HG02943 (cell line): ENCODE measurements around the gene POLN.

Experiments used
- ATAC-seq: cut with Tn5 transposase; IDR thresholded peaks from one replicate; pipeline ENCODE4 v1.9.1; 2021; ENCODE audit warnings: mild to moderate bottlenecking, low read depth, moderate library complexity; ENCODE audit not compliant: unreplicated experiment

The POLN gene

DNA sequence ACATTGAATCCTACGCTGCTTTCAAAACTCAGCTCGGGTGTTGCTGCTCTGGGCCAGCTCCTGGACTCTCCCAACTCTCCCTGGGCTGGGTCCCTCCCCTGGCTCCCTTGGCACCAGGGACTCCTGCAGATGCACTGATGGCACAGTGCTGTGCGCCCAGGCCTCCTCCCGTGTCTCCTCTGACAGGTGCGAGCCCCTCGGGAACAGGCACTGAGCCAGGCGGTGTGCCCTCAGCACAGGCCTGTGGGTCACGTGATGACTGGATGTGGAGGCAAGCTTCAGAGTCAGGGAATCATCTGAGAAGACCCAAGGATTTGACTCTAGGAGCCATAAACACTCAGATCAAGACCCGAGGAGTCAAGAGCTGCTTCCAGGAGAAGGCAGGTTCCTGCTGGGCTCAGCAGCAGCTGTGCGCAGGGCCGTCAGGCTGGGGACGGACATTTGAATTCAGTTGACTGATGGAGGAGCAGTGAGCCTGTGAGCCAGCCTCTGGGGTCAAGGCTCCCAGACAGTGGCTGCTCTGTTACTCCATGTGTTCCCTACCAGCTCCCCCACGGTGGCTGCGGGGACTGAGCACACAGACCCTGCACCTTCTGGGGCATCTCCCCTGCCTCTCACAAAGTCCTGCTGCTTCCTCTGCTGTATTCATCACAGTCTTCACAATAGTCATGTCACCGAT lies 149.8 kb downstream of the POLN start:
- no peak for ATAC-seq

DNA sequence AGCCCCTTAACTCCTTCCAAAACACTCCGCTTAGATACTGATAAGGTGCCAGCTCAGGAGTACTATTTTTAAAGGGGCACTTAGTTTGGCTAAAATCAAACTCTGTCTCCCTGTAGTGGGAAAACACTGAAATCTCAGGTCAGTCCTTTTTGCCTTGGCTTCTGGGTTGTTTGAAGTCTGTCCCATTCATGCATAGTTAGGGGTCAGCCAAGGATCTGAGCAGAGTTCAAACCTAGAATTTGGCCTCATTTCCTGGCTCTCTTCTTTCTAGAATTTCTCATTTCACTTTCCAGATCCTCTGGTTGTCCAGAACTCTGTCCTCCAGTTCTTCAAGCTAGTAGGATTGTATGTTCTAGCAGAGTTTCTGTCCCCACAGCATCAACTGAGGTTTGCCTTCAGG lies 151.3 kb downstream of the POLN start:
- ATAC-seq: no peak

DNA sequence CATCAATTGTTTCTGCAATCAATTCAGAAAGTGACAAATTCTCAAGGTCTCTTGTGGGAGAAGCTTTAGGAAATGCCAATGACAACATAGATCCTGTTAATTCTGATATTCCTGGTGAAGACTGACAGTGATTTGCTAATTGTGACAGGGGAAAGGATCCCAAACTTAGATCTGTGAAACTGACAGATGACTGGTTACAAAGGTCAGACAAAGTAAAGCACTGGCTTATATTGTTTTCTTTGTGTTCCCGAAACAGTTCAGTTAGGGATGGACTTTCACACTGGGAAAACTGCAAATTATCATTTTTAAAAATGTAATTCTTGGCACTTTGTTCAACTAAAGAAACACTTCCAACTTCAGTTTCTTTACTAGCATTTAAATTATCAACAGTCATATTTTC lies 152.7 kb downstream of the POLN start:
- no peak for ATAC-seq

DNA sequence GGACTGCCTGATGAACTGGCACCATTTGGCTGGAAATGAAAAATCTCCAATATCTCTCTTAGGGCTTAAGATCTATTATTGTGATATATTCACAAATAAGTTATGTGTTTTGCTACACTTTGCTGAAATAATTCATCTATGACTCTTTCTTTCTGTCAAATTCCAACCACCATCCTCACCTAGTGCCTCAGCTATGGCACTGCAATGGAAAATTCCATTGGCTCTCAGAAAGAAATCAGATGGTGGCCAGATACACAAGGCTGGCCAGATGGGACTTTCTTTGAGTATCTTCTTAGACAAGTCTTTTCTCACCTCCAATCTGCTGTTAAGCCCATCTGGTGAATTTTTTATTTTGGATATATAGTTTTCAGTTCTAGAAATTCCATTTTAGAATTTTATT lies 154.8 kb downstream of the POLN start:
- no peak for ATAC-seq

DNA sequence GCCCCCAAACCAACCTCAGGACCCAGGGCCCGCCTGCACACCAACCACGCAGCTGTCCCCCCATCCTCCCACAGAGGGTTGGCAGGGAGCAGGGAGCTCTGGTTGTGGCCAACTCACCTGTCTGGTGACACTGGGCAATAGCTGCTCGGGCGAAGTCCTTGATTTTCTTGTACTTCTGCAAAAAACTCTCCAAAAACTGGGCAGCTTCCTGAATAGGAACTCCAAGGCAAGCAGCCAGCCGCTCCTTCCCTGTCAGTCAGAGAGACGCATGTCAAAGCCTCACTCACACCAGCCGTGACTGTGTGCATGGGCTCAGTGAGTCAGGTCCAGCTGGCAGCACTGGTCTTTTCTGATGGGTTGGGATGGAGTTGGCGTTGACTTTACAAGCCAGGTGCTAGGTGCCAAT lies 156.4 kb downstream of the POLN start:
- no peak for ATAC-seq

DNA sequence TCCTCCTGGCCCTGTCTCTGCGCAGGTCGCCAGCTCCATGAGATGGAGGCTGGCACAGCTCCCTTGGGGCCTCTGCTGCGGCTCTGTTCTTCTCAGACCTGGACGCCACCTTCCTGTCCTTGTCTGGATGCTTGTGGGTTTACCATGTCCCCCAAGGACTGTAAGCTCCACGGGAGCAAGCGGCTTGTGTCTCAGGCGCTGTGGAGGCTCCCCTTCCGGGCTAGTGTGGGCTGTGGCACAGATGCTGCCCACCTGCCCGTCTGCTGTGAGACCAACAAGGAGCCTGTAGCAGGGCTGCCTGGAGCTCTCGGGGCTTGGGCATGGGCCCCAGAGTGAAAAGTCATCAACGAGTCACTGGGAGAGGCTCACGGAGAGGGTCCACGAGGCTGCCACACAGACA lies 157.6 kb downstream of the POLN start:
- no peak for ATAC-seq

DNA sequence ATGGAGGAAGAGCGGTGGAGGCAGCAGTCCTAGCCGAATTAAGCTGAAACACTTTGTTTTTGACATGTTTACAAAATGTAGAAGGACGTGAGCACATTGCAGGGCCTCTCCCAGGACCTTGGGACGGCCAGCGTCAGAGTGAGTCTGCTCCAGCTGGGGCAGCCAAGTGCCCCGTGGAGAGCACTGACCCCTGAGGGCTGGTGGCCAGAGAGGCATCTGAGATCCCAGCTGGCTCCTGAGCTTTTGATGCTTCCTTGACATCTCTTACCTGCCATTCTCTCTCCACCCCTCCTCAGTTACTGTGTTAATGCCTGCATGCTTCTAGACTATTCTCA lies 158.1 kb downstream of the POLN start:
- no peak for ATAC-seq

DNA sequence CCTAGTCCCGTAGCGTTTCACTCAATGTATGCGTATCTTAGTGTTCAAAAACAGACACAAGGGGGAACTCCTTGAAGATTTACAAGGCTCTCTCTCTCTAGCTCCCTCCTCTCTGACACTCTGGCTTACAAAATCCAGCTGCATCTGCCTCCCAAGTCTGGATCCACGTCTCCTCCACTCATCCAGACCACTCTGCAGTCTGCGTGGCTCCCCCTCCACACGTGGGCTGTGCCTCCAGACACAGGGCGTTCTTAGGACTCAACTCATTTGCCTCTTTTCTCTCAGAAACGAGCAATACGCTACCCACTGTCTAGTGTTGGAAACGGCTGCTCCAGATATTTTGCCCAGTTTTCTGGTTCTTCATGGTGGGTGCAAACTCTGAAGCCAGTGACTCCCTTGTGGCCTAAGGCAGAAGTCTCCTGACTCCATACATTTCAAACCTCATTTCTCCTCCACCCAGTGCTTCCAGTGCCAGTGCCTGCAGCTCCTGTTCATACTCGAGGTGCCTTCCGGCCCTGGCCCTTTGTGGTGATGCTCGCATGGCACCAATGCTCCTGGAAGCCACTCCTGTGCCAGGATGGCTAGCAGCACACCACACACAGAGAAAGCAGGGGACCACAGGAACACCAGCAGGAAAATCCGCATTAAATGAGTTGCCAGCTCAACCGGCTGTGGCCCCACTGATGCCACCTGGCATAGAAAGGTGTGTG lies 158.7 kb downstream of the POLN start:
- no peak for ATAC-seq

DNA sequence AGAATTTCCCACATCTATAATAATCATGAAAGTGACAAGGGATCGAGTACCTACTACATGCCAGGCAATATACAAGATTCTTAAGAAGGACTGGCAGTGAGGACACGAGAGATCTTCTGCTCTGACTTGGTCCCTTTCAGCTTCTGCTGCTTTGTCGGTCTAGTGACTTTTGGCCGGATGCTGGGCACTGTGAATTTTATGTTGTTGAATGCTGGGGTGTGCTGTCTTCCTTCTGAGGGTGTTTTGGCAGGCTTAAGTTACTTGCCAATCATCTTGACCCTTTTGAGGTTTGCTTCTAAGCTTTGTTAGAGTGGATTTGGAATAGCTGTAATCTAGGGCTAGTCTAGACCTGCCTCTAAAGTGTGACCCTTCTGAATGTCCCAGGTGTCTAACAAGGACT lies 159.3 kb downstream of the POLN start:
- ATAC-seq: no peak

DNA sequence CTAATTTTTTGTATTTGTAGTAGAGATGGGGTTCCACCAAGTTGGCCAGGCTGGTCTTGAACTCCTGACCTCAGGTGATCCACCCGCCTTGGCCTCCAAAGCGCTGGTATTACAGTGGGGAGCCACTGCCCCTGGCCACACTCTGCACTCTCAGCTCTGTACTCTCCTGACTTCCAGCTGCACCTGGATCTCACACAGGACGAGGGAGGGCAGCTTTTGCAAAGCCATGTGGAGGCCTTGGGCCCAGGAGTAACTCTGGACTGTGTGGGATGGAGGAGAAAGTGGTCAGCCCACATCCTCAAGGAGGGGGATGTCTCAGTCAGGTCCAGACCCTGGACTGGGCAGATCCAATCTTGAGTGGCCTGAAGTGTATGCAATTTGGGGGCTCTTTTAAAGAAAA lies 159.8 kb downstream of the POLN start:
- no peak for ATAC-seq

DNA sequence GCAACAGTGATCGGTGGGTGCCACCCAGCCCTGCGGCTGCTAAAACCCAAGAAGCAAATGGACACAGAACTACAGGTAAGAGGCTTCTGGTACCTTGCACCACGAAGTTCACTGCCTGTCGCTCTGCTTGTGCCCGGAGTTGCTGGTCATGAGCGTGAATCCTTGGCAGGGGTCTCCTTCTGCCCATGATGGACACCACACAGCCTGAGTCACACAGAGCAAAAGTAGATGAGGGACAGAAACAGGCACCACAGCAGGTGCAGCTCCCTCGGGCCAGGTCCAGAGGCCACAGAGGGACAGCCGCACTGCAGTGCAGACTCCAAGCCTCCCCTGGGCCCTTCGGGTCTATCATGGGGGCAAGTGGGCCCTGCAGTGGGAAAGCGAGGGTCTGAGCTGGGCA lies 160.4 kb downstream of the POLN start:
- ATAC-seq: no peak

DNA sequence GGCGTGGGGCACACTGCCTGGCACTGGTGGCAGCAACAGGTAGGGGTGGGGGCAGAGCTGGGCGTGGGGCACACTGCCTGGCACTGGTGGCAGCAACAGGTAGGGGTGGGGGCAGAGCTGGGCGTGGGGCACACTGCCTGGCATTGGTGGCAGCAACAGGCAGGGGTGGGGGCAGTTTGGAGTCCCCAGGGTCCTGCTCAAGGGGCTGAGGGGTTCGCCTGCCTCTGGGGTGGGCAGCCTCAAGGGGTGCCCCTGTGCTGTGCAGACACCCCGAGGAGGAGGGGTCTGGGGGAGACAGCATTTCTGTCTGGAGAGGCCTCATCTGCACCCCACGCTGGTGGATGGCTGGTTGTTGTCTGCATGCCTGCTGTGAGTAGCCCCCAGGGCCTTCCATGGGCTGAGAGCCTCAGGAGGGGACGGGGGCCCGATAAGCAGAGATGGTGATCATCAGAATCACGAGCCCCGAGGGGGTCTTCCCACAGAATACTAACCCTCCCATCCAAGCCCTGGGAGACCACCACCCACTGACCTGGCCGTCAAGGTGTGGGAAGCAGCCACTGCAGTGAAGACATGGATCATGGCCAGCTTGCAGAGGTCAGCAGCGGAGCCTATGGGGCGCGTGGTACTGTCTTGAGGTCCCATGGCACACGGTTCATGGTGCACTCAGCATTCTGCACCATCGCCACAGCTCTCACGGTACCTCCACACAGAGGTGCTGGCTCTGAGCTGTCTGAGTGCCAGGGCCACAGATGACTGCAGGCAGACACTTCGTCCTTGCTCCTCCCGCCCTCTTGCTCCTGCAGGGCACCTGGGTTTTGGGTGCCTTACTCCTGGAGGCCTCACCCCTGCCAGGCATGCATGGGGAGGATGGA lies 161.3 kb downstream of the POLN start:
- ATAC-seq: no peak

DNA sequence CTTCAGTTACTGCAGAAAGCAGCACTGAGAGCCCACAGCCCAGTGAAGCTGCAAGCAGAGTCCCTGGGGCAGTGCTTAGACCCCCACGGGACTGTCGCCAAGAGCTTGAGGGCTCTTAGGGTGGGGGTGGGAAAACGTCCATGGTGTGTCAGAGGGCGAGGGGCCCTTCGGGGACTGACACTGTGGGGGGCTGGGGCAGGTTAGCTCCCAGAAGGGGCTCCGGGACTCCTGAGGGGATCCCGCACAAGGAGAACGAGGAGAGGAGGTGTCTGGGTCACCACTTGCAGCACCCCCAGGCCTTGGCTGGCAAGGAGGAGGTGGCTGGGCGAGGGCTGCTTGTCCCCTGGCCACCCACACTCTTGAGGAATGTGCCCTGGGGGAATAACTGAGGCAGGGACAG lies 162.0 kb downstream of the POLN start:
- ATAC-seq: no peak

DNA sequence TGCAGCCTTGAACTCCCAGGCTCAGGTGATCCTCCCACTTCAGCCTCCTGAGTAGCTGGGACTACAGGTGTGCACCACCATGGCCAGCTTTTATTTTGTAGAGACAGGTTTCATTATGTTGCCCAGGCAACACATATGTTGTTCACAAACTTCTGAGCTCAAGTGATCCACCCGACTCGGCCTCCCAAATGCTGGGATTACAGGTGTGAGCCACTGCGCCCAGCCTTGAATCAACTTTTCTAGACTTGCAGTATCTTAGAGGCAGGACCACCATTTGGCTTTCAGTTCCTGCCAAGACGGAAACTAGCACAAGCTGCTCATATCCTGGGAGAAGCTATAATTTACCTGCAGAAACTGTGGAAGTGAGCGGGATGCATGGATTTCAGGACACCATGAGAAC lies 162.9 kb downstream of the POLN start:
- ATAC-seq: no peak

DNA sequence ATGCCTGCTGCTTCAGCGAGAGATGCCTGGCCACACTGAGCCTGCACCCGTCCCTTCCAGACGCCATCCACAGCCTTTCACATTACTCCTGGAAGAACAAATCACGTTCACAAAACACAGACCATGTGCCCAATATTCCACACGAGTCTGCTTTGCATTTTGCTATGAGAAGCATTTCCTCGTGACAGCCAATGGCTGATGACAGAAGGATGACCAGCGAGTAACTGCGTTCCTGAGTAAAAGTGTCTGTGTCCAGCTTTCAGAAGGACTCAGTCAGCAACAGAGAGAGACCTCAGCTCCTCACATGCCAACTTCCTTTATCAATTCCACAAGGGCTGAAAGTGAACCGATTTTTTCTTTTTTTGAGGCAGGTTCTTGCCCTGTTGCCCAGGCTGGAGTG lies 163.3 kb downstream of the POLN start:
- ATAC-seq: no peak

DNA sequence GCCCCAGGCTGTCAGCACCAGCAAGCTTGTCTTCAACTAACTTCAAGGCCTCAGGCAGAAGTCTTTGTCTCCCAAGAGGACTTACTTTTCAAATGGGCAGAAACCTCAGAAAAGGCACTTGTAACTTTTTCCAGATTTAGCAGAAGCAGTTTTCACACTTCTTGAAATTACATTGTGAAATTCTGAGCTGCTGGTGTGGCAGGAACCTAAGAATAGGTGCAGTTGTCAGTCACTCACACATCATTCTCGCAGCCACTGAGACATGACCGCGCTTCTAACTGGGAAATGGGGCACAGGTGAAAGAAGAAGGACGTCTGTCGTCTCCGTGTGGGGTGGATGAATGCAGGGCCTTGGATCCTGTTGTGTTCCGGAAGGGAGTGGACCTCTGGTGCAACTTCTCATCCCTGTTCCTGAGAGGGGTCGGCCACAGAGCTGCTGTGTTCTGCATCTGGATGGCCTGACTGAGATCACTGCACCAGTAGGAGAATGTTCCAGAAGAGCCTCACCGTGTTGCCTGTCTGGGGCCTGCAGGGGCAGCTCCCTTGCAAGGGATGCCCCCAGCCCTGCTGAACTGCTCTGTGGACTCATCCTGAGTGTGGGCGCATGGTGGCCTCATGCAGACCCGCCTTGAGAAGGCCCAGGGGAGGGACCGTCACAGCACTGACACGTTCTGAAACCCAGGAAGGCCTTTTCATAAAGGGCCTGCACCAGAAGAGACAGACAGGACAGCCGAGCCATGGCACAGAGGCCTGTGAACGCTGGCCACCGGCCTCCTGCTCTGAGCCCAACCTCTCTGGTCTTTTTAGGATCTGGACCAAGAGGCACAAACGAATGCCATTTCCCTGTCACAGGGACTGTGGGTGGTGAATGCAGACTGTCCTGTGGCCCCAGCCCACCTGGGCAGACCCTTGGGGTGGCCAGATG lies 164.1 kb downstream of the POLN start:
- no peak for ATAC-seq

DNA sequence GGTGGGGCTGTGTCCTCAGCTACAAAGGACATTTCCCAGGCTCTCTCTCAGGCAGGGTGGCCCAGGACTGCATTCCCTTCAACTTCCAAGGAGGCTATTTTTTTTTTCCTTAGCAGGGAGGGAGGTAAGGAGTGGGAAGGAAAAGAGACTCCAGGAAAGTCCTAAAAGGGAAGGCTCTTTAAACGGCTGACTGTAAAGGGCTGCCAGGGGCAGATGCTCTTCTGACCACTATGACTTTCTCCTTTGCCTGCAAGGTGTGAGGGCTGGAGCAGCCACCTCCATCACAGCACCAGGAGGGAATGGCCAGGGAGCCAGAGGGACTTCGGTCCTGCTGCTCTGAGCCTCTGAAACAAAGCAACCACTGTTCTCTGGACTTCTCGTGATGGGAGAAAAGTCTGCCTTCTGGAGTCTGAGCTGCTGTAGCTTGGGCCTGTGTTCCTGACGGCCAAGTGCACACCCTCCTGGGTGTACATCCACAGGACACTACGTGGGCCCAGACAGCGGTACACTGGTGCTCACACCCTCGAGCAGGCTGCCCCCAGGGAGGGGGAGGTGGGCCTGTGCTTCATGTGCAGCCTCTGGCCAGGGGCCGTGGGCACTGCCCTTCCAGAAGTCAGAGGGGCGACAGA lies 164.9 kb downstream of the POLN start:
- ATAC-seq: no peak

DNA sequence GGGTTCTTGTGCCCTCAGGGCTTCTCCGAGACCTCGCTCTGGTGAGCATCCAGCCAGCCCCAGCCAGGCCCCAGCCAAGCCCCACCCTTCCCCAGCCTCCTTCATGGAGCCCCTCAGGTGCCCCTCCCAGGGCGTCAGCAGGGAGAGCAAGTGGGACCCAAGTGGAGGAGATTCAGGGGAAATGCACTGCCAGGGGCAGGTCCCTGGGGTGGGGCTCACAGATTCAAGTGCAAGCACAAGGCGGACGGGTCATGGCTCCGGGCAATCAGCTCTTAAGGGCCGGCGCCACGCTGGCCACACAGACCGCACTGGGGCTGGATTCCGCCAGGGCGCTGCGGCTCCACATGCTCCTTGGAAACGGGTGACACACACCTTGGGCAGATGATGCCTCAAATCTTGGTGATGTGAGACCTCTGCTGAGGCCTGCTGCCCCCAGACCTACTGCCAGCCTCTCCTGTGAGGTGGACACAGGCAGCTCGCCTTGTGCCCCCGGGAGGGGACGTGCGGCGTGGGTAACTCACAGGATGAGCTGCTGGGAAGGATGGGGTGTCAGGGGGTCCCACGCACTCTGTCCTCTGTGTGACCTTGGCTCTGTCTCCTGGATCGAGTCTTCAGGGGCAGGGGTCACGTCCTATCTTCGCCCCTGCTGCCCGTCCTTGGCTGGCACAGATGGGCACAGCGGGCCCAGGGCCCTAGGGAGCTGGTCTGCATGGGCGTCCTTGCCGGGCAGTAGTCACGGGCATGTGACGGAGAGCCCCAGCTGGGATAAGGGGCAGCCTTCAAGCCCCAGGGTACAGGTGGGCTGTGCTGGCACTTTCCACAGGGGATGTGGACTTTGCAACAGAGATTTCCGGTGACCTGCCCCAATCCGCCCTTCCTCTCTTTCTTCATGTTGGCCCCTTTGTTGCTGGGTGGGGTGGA lies 165.7 kb downstream of the POLN start:
- ATAC-seq: no peak
